Measurements from ENCODE around the gene BLNK. TPM values are rescaled to one million over a fixed set of nuclear protein-coding genes. Genes with fewer than 3 reads are reported as not detected.

The BLNK gene
- total RNA-seq, 2 donors from 2014 or later = 13.5 to 55.4 TPM

GRCh38 chr10:96152437-96152836 lies 118.9 kb downstream of the BLNK start:
- no peaks in the 10 kb centered on the region for H3K9me3 ChIP-seq
- intact Hi-C loops (cut with DNase I) = no loop called here
- 87 to 91% methylated on average over 4 of the region's 4 CpGs for WGBS, 2 donors

More at GRCh38 chr10:96152437-96152836, 118.9 kb downstream of the BLNK start:
- Histone ChIP-seq H3K27me3 (no peaks in the 10 kb centered on the region), H3K4me1 (no peaks in the 10 kb centered on the region), H3K27ac (no peak overlapping the region), H3K36me3 (replicated peaks in 1 of 2; ENCODE audit: insufficient read depth in 1 of 2, low read depth in 2 of 2) (peaks cover 0 to 21% of the 10 kb centered on the region in 2 donors), H3K4me3 (no peak overlapping the region)
- no peak for TF ChIP-seq POLR2A (IDR thresholded peaks at IDR 0.05)
- TF ChIP-seq, protein P1, sequence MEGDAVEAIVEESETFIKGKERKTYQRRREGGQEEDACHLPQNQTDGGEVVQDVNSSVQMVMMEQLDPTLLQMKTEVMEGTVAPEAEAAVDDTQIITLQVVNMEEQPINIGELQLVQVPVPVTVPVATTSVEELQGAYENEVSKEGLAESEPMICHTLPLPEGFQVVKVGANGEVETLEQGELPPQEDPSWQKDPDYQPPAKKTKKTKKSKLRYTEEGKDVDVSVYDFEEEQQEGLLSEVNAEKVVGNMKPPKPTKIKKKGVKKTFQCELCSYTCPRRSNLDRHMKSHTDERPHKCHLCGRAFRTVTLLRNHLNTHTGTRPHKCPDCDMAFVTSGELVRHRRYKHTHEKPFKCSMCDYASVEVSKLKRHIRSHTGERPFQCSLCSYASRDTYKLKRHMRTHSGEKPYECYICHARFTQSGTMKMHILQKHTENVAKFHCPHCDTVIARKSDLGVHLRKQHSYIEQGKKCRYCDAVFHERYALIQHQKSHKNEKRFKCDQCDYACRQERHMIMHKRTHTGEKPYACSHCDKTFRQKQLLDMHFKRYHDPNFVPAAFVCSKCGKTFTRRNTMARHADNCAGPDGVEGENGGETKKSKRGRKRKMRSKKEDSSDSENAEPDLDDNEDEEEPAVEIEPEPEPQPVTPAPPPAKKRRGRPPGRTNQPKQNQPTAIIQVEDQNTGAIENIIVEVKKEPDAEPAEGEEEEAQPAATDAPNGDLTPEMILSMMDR (IDR thresholded peaks at IDR 0.05) = no peak
- DNase-seq (no peak), ATAC-seq (no peak)

Other genes with a start within 250 kb of the BLNK start
- gene CCNJ, start 228.0 kb downstream of the BLNK start, total RNA-seq = 1 to 10 TPM; 3.9 to 7.9 TPM
- 10 to 100 TPM; 23.1 to 24.4 TPM for gene ZNF518A, start 141.3 kb downstream of the BLNK start, total RNA-seq
- not detected for gene DNTT, start 32.9 kb upstream of the BLNK start, total RNA-seq
- not detected for gene OPALIN, start 87.4 kb upstream of the BLNK start, total RNA-seq
- gene TLL2, start 242.4 kb upstream of the BLNK start, total RNA-seq = not detected

Data from body of pancreas (tissue), 4 donors.